K562 (cell line): ENCODE measurements around the gene SLC25A11. TPM values are rescaled to one million over a fixed set of nuclear protein-coding genes. Genes with fewer than 3 reads are reported as not detected.

Experiments
- ATAC-seq: fragments of 200-7000 bp; cut with Tn5 transposase; 3 replicates; pipeline ENCODE4 v1.9.1; 2020; ENCODE audit warnings: moderate library complexity
- Bru-seq: library from RNA; stranded (reverse); fragments of 400-500 nt; gene quantifications from one replicate; lab custom pipeline; 2021; lab: Mats Ljungman, UMichigan
- BruChase-seq, 2 experiments: library from RNA; stranded (reverse); fragments of 400-500 nt; gene quantifications; one replicate each; lab custom pipeline; 2021; lab: Mats Ljungman, UMichigan
- BruUV-seq: library from RNA; stranded (reverse); fragments of 400-500 nt; replicated peaks from 2 replicates; lab custom pipeline; 2021; lab: Mats Ljungman, UMichigan
- CTCF ChIA-PET: fragments of 300-600 bp; formaldehyde crosslinking; extraction: SDS; loops from one replicate; lab custom pipeline; 2021; ENCODE audit warnings: low intra/inter-chr PET ratio; lab: Yijun Ruan, JAX
- POLR2A ChIA-PET: fragments of 300-600, 350-650 bp; sonication (Branson Sonifier 250); formaldehyde crosslinking; extraction: SDS; loops from one replicate; lab custom pipeline; 2021; ENCODE audit warnings: antibody characterized with exemption, inconsistent platforms; lab: Yijun Ruan, JAX
- DNase-seq, 4 experiments: peaks; one replicate each; pipeline versions ENCODE4 v3.0.0 to v3.0.0-alpha.2; 2011 to 2018; ENCODE audit warnings: low spot score in 3 of 4, mixed read lengths in 3 of 4; ENCODE audit errors: extremely low read depth in 1 of 4
- FAIRE-seq: peaks from 2 replicates; lab custom pipeline; 2011; peaks lifted over from hg19 to GRCh38; lab: Jason Lieb, UNC
- H2AFZ ChIP-seq: 2 replicates; pipeline ENCODE4 v1.6.0; 2011; ENCODE audit warnings: low read depth, low read length, control low read depth, inconsistent platforms
- H3K27ac ChIP-seq: fragments of 200-600 bp; 3 replicates; pipeline ENCODE4 v1.8.0; 2011; ENCODE audit warnings: low read depth, mild to moderate bottlenecking, control low read depth, inconsistent platforms, low read length, moderate library complexity, mixed read lengths; ENCODE audit errors: extremely low read depth
- H3K27me3 ChIP-seq, 2 experiments: fragments of 300-600 bp in 1 of 2; 2 replicates in 1 of 2; 3 replicates in 1 of 2; pipeline versions ENCODE4 v1.6.0 to v1.8.0; 2011; ENCODE audit warnings: inconsistent platforms in 2 of 2, low read length in 2 of 2, mild to moderate bottlenecking in 1 of 2, mixed read lengths in 1 of 2, moderate library complexity in 1 of 2; ENCODE audit not compliant: control insufficient read depth in 2 of 2, insufficient read depth in 2 of 2
- H3K36me3 ChIP-seq: fragments of 300-600 bp; 3 replicates; pipeline ENCODE4 v1.8.0; 2011; ENCODE audit warnings: mild to moderate bottlenecking, low read length, inconsistent platforms; ENCODE audit not compliant: control insufficient read depth, insufficient read depth
- H3K4me1 ChIP-seq, 2 experiments: fragments of 200-600 bp in 1 of 2; replicated peaks in 1 of 2; 2 replicates in 1 of 2; 3 replicates in 1 of 2; pipeline versions ENCODE4 v1.5.1 to v1.8.0; 2011; ENCODE audit warnings: inconsistent platforms in 2 of 2, low read length in 2 of 2, mild to moderate bottlenecking in 1 of 2, mixed read lengths in 1 of 2, moderate library complexity in 1 of 2; ENCODE audit not compliant: control insufficient read depth in 2 of 2, insufficient read depth in 2 of 2
- H3K4me2 ChIP-seq: 2 replicates; pipeline ENCODE4 v1.6.1; 2011; ENCODE audit warnings: low read length, control low read depth, inconsistent platforms, mixed read lengths; ENCODE audit not compliant: insufficient read depth
- H3K4me3 ChIP-seq: fragments of 200-600 bp; sonication (generic), shearing (Covaris generic); 2 replicates; pipeline ENCODE4 v1.5.1; 2016; ENCODE audit warnings: control low read depth, inconsistent platforms
- H3K79me2 ChIP-seq: fragments of 200-600 bp; 3 replicates; pipeline ENCODE4 v1.8.0; 2011; ENCODE audit warnings: low read length, inconsistent platforms; ENCODE audit not compliant: control insufficient read depth, insufficient read depth
- H3K9ac ChIP-seq, 2 experiments: 2 replicates each; pipeline versions ENCODE4 v1.6.0 to v1.6.1; 2011; ENCODE audit warnings: low read depth in 2 of 2, low read length in 2 of 2, control low read depth in 1 of 2, inconsistent platforms in 1 of 2, mild to moderate bottlenecking in 1 of 2, mixed read lengths in 1 of 2; ENCODE audit not compliant: insufficient read depth in 1 of 2
- H3K9me1 ChIP-seq: one replicate; pipeline ENCODE4 v1.6.0; 2011; ENCODE audit warnings: inconsistent platforms, mild to moderate bottlenecking, low read length, moderate library complexity; ENCODE audit not compliant: control insufficient read depth, insufficient read depth
- H3K9me3 ChIP-seq: replicated peaks from 2 replicates; pipeline ENCODE4 v1.5.1; 2011; ENCODE audit warnings: low read depth, low read length, inconsistent platforms; ENCODE audit not compliant: control insufficient read depth, insufficient read depth
- H4K20me1 ChIP-seq: replicated peaks from 2 replicates; pipeline ENCODE4 v1.6.1; 2011; ENCODE audit warnings: low read length, inconsistent platforms, mixed read lengths; ENCODE audit not compliant: control insufficient read depth, insufficient read depth
- CTBP1 ChIP-seq: fragments of 450-650 bp; IDR thresholded peaks from 2 replicates; pipeline ENCODE4 v1.6.1; 2016; ENCODE audit warnings: borderline replicate concordance
- MED1 ChIP-seq: sonication (generic); formaldehyde crosslinking; IDR thresholded peaks from 2 replicates; pipeline ENCODE4 v1.8.1; 2023; ENCODE audit warnings: missing genetic modification reagents, borderline replicate concordance
- POLR2A ChIP-seq: fragments of 450-650 bp; conservative IDR thresholded peaks from 2 replicates; pipeline ENCODE4 v1.6.1; 2016
- ZBTB34 ChIP-seq: fragments of 250-450 bp; sonication (Bioruptor Pico); IDR thresholded peaks from 2 replicates; pipeline ENCODE4 v1.8.0; 2021; ENCODE audit warnings: mild to moderate bottlenecking, moderate library complexity
- ZNF133 ChIP-seq: fragments of 250-450 bp; sonication (Bioruptor Pico); IDR thresholded peaks from 2 replicates; pipeline ENCODE4 v1.4.0; 2020; ENCODE audit warnings: mild to moderate bottlenecking
- ZNF407 ChIP-seq: fragments of 450-650 bp; IDR thresholded peaks from 2 replicates; pipeline ENCODE4 v1.6.1; 2016; ENCODE audit warnings: low read depth
- WGBS: fragments of 100-300 bp; shearing (Covaris generic); methylation state at CpG from one replicate; pipeline ENCODE4 v1.1.6; 2016; ENCODE audit warnings: low coverage, mixed read lengths; ENCODE audit not compliant: insufficient coverage; ENCODE audit errors: missing lambda C conversion rate; 5-methylcytosine and 5-hydroxymethylcytosine counted together
- in situ Hi-C: fragments of 300-500 bp; cut with MboI; formaldehyde crosslinking; loops from 4 replicates; pipeline ENCODE4 v1.15.0; 2018; ENCODE audit warnings: inconsistent platforms, mixed read lengths
- intact Hi-C: fragments of 100-400 bp; cut with micrococcal nuclease; formaldehyde crosslinking; loops from 2 replicates; pipeline ENCODE4 v1.14.2; 2022
- long read RNA-seq, 3 experiments: library from polyadenylated mRNA in 2 of 3; library from RNA in 1 of 3; unstranded in 2 of 3; stranded (forward) in 1 of 3; transcript quantifications; one replicate each; pipeline ENCODE4 v2.0.0, GENCODE V29; 2019 to 2022
- polyA minus RNA-seq, 3 experiments: library from RNA; depleted of rRNA, polyadenylated mRNA; stranded (reverse); fragments of >200 nt; gene quantifications; 2 replicates each; pipeline ENCODE4 v1.2.3, GENCODE V29; 2011
- polyA plus RNA-seq, 8 experiments: library from polyadenylated mRNA; depleted of rRNA in 4 of 8; stranded (reverse) in 5 of 8; unstranded in 3 of 8; fragments of >200 nt; fragmentation: Nextera tagmentation in 2 of 8; fragmentation: Illumina TruSeq in 1 of 8; extraction: Ambion mirVana in 2 of 8; extraction: Trizol in 1 of 8; gene quantifications; 2 replicates each; pipeline versions ENCODE4 v1.2.1 to v1.2.3, GENCODE V29; 2011 to 2014; ENCODE audit warnings: inconsistent platforms in 1 of 8, missing spikeins in 1 of 8
- total RNA-seq, 7 experiments: library from RNA; depleted of rRNA in 6 of 7; stranded (reverse); fragments of >200 nt in 6 of 7; fragmentation: Illumina TruSeq in 2 of 7; extraction: Trizol in 2 of 7; gene quantifications; 2 replicates each; pipeline versions ENCODE4 v1.2.1 to v1.2.3, GENCODE V29; 2011 to 2021; ENCODE audit warnings: low replicate concordance in 1 of 7

Gene SLC25A11
- total RNA-seq (2011; cell fraction: chromatin; rRNA removed; ENCODE audit: low replicate concordance), result 15.6 and 45.9 TPM in 2 replicates
- total RNA-seq (2011; cell fraction: nucleolus; rRNA removed), result 50.2 and 54.3 TPM in 2 replicates
- total RNA-seq (2011; cell fraction: nucleoplasm; rRNA removed), result 25.9 and 26.0 TPM in 2 replicates
- total RNA-seq (2014; rRNA removed), result 35.4 and 55.1 TPM in 2 replicates
- 10.8 and 15.8 TPM in 2 replicates for total RNA-seq (2014; rRNA removed; fragmentation: Illumina TruSeq; extraction: Trizol)
- 31.0 and 32.9 TPM in 2 replicates for total RNA-seq (2015; rRNA removed; fragmentation: Illumina TruSeq; extraction: Trizol)
- 56.7 and 58.5 TPM in 2 replicates for total RNA-seq (2021)
- polyA plus RNA-seq (2011; rRNA removed), result 22.8 and 36.0 TPM in 2 replicates
- polyA plus RNA-seq (2011; cell fraction: cytosol; rRNA removed), result 42.8 and 67.8 TPM in 2 replicates
- polyA plus RNA-seq (2011; cell fraction: nucleus; rRNA removed), result 44.1 and 62.7 TPM in 2 replicates
- polyA plus RNA-seq (2012), result 50.7 and 62.8 TPM in 2 replicates
- polyA plus RNA-seq (2014; fragmentation: Illumina TruSeq; extraction: Trizol), result 56.3 and 57.2 TPM in 2 replicates
- polyA plus RNA-seq (2014; fragmentation: Nextera tagmentation; extraction: Ambion mirVana), result 10 to 100 TPM in 1 of 2 experiments, 1 to 10 TPM in 1; 3.1 to 11.0 TPM
- polyA plus RNA-seq (2014; rRNA removed), result 38.5 and 49.8 TPM in 2 replicates
- 11.8 and 16.7 TPM in 2 replicates for polyA minus RNA-seq (2011; rRNA and poly(A)+ RNA removed)
- 15.2 and 16.9 TPM in 2 replicates for polyA minus RNA-seq (2011; cell fraction: cytosol; rRNA and poly(A)+ RNA removed)
- polyA minus RNA-seq (2011; cell fraction: nucleus; rRNA and poly(A)+ RNA removed), result 31.1 and 38.8 TPM in 2 replicates
- Bru-seq, nascent RNA, result percentile 79 among the genes with signal in this experiment
- percentile 60 among the genes with signal in this experiment for BruChase-seq, experiment 1, labeled RNA remaining after a 2-hour chase
- BruChase-seq, experiment 2, labeled RNA remaining after a 6-hour chase, result percentile 64 among the genes with signal in this experiment
- long read RNA-seq, experiment 1, transcript SLC25A11-201 (8 exons, 1,897 nt), result major isoform, 142 of 232 reads
- long read RNA-seq, experiment 1, partial matches to known transcripts, result 7 of 232 reads
- long read RNA-seq, experiment 1, other reads (novel, unspliced or antisense), result 81 of 232 reads
- long read RNA-seq, experiment 2, transcript SLC25A11-201 (8 exons, 1,897 nt), result major isoform, 44 of 57 reads
- long read RNA-seq, experiment 2, partial matches to known transcripts, result 7 of 57 reads
- long read RNA-seq, experiment 2, other reads (novel, unspliced or antisense), result 5 of 57 reads
- long read RNA-seq, experiment 3, transcript SLC25A11-201 (8 exons, 1,897 nt), result major isoform, 107 of 118 reads
- long read RNA-seq, experiment 3, partial matches to known transcripts, result 4 of 118 reads
- long read RNA-seq, experiment 3, other reads (novel, unspliced or antisense), result 6 of 118 reads

GRCh38 chr17:4939796-4940554 is at the start of gene SLC25A11, which contains the start of gene RNF167:
TSS of gene SLC25A11 (minus strand) at chr17:4940046. CDS start at chr17:4939910, 136 bp downstream.
TSS of gene RNF167 (plus strand) at chr17:4940268. CDS start at chr17:4940910, 642 bp downstream.
- Histone ChIP-seq H3K9me3 (no peaks in the 10 kb centered on the region), H3K9ac (peak within 1 kb of the TSS; percentile 95 to 98), H2AFZ (peak within 1 kb of the TSS; percentile 89), H3K4me1 (peaks cover 18 to 29% of the 10 kb centered on the region in 2 experiments; a peak in 4 of 5 replicates), H3K27ac (peak within 1 kb of the TSS; percentile 90), H3K4me2 (peak within 1 kb of the TSS; percentile 96), H3K4me3 (peak within 1 kb of the TSS; percentile 96), H4K20me1 (peaks cover 1% of the 10 kb centered on the region; the same call in 1 of the 2 replicates), H3K36me3 (peaks cover 63% of the 10 kb centered on the region), H3K79me2 (peaks cover 63% of the 10 kb centered on the region), H3K27me3 (no peaks in the 10 kb centered on the region), H3K9me1 (no peaks in the 10 kb centered on the region)
- intact Hi-C loops (no loop called here), in situ Hi-C loops (no loop called here)
- DNase-seq (peak; percentile 88 to 95 (median 92)), ATAC-seq (peak; percentile 90), FAIRE-seq (peak; percentile 93)
- ChIA-PET POLR2A (interaction anchor here (0.7 to 1.6 kb wide), 12 partner anchors 10 to 162 kb away, joined by 3 to 20 read pairs (median 3); partner anchors contain the start of genes ENO3, PFN1 and SPAG7), CTCF (no interaction called here)
- no TSS peak for BruUV-seq
- 1% methylated on average over 33 of the region's 72 CpGs for WGBS
- TF ChIP-seq ZBTB34 (CRISPR knock-in tag), result no peak
- no peak for TF ChIP-seq MED1
- TF ChIP-seq POLR2A, result peak; percentile 78
- TF ChIP-seq CTBP1, result peak; percentile 93
- TF ChIP-seq ZNF133, result no peak
- TF ChIP-seq ZNF407, result no peak
